Measurements from ENCODE around the gene DRICH1.
"Not testable (repeated sequence)": the region's sequence is repeated elsewhere in the genome, so short reads cannot be mapped to it uniquely, and the experiment has no call there.

DNA sequence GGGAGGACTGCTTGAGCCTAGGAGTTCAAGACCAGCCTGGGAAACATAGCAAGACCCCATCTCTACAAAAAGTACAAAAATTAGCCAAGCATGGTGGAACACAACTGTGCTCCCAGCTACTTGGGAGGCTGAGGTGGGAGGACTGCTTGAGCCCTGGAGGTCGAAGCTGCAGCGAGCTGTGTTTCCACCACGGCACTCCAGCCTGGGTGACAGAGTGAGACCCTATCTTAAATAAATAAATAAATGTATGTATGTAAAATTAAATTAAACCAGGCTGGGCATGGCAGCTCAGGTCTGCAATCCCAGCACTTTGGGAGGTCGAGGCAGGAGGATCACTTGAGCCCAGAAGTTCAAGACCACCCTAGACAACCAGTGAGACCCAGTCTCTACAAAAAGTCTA is 28.3 kb upstream of the DRICH1 start:
- TF ChIP-seq, protein P1, sequence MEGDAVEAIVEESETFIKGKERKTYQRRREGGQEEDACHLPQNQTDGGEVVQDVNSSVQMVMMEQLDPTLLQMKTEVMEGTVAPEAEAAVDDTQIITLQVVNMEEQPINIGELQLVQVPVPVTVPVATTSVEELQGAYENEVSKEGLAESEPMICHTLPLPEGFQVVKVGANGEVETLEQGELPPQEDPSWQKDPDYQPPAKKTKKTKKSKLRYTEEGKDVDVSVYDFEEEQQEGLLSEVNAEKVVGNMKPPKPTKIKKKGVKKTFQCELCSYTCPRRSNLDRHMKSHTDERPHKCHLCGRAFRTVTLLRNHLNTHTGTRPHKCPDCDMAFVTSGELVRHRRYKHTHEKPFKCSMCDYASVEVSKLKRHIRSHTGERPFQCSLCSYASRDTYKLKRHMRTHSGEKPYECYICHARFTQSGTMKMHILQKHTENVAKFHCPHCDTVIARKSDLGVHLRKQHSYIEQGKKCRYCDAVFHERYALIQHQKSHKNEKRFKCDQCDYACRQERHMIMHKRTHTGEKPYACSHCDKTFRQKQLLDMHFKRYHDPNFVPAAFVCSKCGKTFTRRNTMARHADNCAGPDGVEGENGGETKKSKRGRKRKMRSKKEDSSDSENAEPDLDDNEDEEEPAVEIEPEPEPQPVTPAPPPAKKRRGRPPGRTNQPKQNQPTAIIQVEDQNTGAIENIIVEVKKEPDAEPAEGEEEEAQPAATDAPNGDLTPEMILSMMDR (IDR thresholded peaks at IDR 0.05), result not testable (repeated sequence)
- not testable (repeated sequence) for TF ChIP-seq POLR2AphosphoS5, POLR2A, EP300 (IDR thresholded peaks at IDR 0.05)

Measured in sigmoid colon (tissue), 4 donors.